HEK293 (cell line): Measurements from ENCODE around the gene FAM89A.
"Not testable (repeated sequence)": the region's sequence is repeated elsewhere in the genome, so short reads cannot be mapped to it uniquely, and the experiment has no call there.

ENCODE experiments used
- CTCF ChIA-PET: fragments of 350-600 bp; formaldehyde crosslinking; extraction: SDS; loops from one replicate; lab custom pipeline; 2021; ENCODE audit warnings: antibody characterized with exemption; lab: Yijun Ruan, JAX
- POLR2A ChIA-PET: fragments of 300-600 bp; formaldehyde crosslinking; extraction: SDS; loops from one replicate; lab custom pipeline; 2020; ENCODE audit warnings: antibody characterized with exemption, inconsistent platforms; lab: Yijun Ruan, JAX
- H3K27ac ChIP-seq: fragments of 200-500 bp; sonication (Bioruptor generic); 2 replicates; pipeline ENCODE4 v1.5.1; 2014; ENCODE audit warnings: low read depth, low read length, control low read depth, inconsistent platforms; ENCODE audit errors: extremely low read depth
- H3K36me3 ChIP-seq, 2 experiments: fragments of 200-500 bp in 1 of 2; sonication (Bioruptor generic) in 1 of 2; 1 replicate in 1 of 2; 2 replicates in 1 of 2; pipeline ENCODE4 v1.5.1; 2014 to 2017; ENCODE audit warnings: inconsistent platforms in 2 of 2, low read length in 2 of 2; ENCODE audit not compliant: control insufficient read depth in 2 of 2, insufficient read depth in 1 of 2
- H3K4me1 ChIP-seq: fragments of 200-500 bp; sonication (Bioruptor generic); 2 replicates; pipeline ENCODE4 v1.5.1; 2014; ENCODE audit warnings: mild to moderate bottlenecking, low read length, inconsistent platforms; ENCODE audit not compliant: control insufficient read depth, insufficient read depth
- H3K4me3 ChIP-seq: 2 replicates; pipeline ENCODE4 v1.5.1; 2011; ENCODE audit warnings: low read depth, mild to moderate bottlenecking, control low read depth, low read length, moderate library complexity
- H3K9me3 ChIP-seq: fragments of 200-500 bp; sonication (Bioruptor generic); 2 replicates; pipeline ENCODE4 v1.5.1; 2014; ENCODE audit warnings: low read depth, low read length, inconsistent platforms; ENCODE audit not compliant: control insufficient read depth, insufficient read depth
- HOXA7 ChIP-seq: sonication (generic); formaldehyde crosslinking; IDR thresholded peaks from 2 replicates; pipeline ENCODE4 v1.8.1; 2022; ENCODE audit warnings: missing genetic modification reagents, borderline replicate concordance
- HOXC10 ChIP-seq: sonication (generic); formaldehyde crosslinking; IDR thresholded peaks from 2 replicates; pipeline ENCODE4 v1.8.1; 2023; ENCODE audit warnings: mild to moderate bottlenecking, missing genetic modification reagents
- KLF1 ChIP-seq: fragments of 450-650 bp; formaldehyde crosslinking; IDR thresholded peaks from 2 replicates; pipeline ENCODE4 v1.5.1; 2016; ENCODE audit warnings: missing biosample characterization, missing genetic modification characterization
- OSR2 ChIP-seq: fragments of 450-650 bp; formaldehyde crosslinking; IDR thresholded peaks from 2 replicates; pipeline ENCODE4 v1.5.1; 2016; ENCODE audit warnings: missing biosample characterization, missing genetic modification characterization
- OVOL3 ChIP-seq: fragments of 450-650 bp; formaldehyde crosslinking; IDR thresholded peaks from 2 replicates; pipeline ENCODE4 v1.5.1; 2016; ENCODE audit warnings: missing biosample characterization, missing genetic modification characterization
- SCRT2 ChIP-seq: fragments of 450-650 bp; formaldehyde crosslinking; IDR thresholded peaks from 2 replicates; pipeline ENCODE4 v1.5.1; 2016; ENCODE audit warnings: missing biosample characterization, missing genetic modification characterization
- ZNF133 ChIP-seq: fragments of 450-650 bp; formaldehyde crosslinking; IDR thresholded peaks from 2 replicates; pipeline ENCODE4 v1.5.1; 2016; ENCODE audit warnings: missing biosample characterization, missing genetic modification characterization
- ZNF155 ChIP-seq: fragments of 450-650 bp; formaldehyde crosslinking; IDR thresholded peaks from 2 replicates; pipeline ENCODE4 v1.5.1; 2016; ENCODE audit warnings: missing biosample characterization, missing genetic modification characterization
- ZNF37A ChIP-seq: fragments of 450-650 bp; IDR thresholded peaks from 2 replicates; pipeline ENCODE4 v1.5.1; 2018; ENCODE audit warnings: missing biosample characterization, missing genetic modification characterization
- ZNF394 ChIP-seq: fragments of 450-650 bp; formaldehyde crosslinking; IDR thresholded peaks from 2 replicates; pipeline ENCODE4 v1.5.1; 2016; ENCODE audit warnings: missing biosample characterization, missing genetic modification characterization, mild to moderate bottlenecking, moderate library complexity, borderline replicate concordance
- ZNF473 ChIP-seq: fragments of 450-650 bp; formaldehyde crosslinking; IDR thresholded peaks from 2 replicates; pipeline ENCODE4 v1.5.1; 2017; ENCODE audit warnings: missing biosample characterization, missing genetic modification characterization
- ZNF488 ChIP-seq: fragments of 450-650 bp; formaldehyde crosslinking; IDR thresholded peaks from 2 replicates; pipeline ENCODE4 v1.5.1; 2016; ENCODE audit warnings: missing biosample characterization, missing genetic modification characterization
- ZNF560 ChIP-seq: fragments of 450-650 bp; formaldehyde crosslinking; IDR thresholded peaks from 2 replicates; pipeline ENCODE4 v1.5.1; 2017; ENCODE audit warnings: missing biosample characterization, missing genetic modification characterization, borderline replicate concordance
- ZNF677 ChIP-seq: fragments of 450-650 bp; IDR thresholded peaks from 2 replicates; pipeline ENCODE4 v1.5.0; 2018; ENCODE audit warnings: missing biosample characterization, mild to moderate bottlenecking, missing genetic modification characterization, moderate library complexity
- ZNF768 ChIP-seq: fragments of 450-650 bp; formaldehyde crosslinking; IDR thresholded peaks from 2 replicates; pipeline ENCODE4 v1.5.1; 2018; ENCODE audit warnings: missing biosample characterization, mild to moderate bottlenecking, missing genetic modification characterization
- TF ChIP-seq, protein P1 (sequence below): fragments of 450-650 bp; formaldehyde crosslinking; IDR thresholded peaks from 2 replicates; pipeline ENCODE4 v1.5.1; 2016; ENCODE audit warnings: missing biosample characterization, missing genetic modification characterization
- TF ChIP-seq, protein P2 (sequence below): fragments of 450-650 bp; formaldehyde crosslinking; IDR thresholded peaks from 2 replicates; pipeline ENCODE4 v1.5.1; 2016; ENCODE audit warnings: missing biosample characterization, missing genetic modification characterization, borderline replicate concordance

The FAM89A gene

DNA sequence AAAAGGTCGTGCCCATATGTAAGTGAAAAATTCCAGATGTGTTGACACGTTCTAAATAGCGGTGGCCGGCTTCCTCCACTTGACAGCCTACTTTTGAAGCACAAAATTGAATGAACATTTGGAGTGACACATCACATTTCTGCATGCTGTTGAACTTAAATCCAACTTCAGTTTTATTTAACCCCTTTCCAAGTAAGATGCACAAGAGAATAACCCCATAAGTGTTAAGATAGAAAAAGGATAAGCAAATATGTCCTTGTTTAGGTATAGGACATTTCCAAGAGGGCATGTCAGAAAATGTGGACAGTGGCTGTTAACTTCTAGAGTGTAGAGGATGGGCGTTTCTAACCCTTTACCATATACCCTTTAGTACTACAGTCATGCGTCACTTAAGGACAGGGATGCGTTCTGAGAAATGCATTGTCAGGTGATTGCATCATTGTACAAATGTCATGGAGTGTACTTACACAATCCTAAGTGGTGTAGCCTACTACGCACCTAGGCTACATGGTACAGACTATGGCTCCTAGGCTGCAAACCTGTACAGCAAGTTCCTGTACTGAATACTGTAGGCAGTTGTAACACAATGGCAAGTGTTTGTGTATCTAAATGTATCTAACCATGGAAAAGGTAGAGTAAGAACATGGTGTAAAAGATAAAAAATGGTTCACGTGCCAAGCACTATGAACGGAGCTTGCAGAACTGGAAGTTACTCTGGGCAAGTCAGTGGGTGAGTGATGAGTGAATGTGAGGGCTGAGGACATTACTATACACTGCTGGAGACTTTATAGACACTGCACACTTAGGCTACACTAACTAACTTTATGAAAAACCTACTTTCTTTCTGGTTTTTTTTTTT, 9.3 kb upstream of the FAM89A start:
- ChIA-PET CTCF (interaction anchor here (1.2 kb wide), 1 partner anchor 8 kb away, joined by 6 read pairs; no protein-coding TSS in a partner anchor), POLR2A (no interaction called here)
- Histone ChIP-seq H3K4me1 (peaks cover 6% of the 10 kb centered on the region; the same call in 1 of the 2 replicates), H3K36me3 (no peaks in the 10 kb centered on the region), H3K27ac (no peak overlapping the region), H3K9me3 (no peaks in the 10 kb centered on the region), H3K4me3 (no peak overlapping the region)
- TF ChIP-seq HOXC10 (no peak), OSR2 (tag by site-specific recombination) (no peak), KLF1 (tag by site-specific recombination) (no peak), ZNF488 (tag by site-specific recombination) (no peak), ZNF394 (tag by site-specific recombination) (no peak), ZNF37A (no peak), OVOL3 (tag by site-specific recombination) (no peak), HOXA7 (CRISPR knock-in tag) (no peak), ZNF560 (tag by site-specific recombination) (no peak), ZNF677 (no peak), ZNF768 (tag by site-specific recombination) (no peak), SCRT2 (tag by site-specific recombination) (no peak), ZNF155 (tag by site-specific recombination) (no peak), ZNF473 (tag by site-specific recombination) (no peak)
- TF ChIP-seq, protein P1, sequence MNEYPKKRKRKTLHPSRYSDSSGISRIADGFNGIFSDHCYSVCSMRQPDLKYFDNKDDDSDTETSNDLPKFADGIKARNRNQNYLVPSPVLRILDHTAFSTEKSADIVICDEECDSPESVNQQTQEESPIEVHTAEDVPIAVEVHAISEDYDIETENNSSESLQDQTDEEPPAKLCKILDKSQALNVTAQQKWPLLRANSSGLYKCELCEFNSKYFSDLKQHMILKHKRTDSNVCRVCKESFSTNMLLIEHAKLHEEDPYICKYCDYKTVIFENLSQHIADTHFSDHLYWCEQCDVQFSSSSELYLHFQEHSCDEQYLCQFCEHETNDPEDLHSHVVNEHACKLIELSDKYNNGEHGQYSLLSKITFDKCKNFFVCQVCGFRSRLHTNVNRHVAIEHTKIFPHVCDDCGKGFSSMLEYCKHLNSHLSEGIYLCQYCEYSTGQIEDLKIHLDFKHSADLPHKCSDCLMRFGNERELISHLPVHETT (tag by site-specific recombination), result no peak
- TF ChIP-seq, protein P2, sequence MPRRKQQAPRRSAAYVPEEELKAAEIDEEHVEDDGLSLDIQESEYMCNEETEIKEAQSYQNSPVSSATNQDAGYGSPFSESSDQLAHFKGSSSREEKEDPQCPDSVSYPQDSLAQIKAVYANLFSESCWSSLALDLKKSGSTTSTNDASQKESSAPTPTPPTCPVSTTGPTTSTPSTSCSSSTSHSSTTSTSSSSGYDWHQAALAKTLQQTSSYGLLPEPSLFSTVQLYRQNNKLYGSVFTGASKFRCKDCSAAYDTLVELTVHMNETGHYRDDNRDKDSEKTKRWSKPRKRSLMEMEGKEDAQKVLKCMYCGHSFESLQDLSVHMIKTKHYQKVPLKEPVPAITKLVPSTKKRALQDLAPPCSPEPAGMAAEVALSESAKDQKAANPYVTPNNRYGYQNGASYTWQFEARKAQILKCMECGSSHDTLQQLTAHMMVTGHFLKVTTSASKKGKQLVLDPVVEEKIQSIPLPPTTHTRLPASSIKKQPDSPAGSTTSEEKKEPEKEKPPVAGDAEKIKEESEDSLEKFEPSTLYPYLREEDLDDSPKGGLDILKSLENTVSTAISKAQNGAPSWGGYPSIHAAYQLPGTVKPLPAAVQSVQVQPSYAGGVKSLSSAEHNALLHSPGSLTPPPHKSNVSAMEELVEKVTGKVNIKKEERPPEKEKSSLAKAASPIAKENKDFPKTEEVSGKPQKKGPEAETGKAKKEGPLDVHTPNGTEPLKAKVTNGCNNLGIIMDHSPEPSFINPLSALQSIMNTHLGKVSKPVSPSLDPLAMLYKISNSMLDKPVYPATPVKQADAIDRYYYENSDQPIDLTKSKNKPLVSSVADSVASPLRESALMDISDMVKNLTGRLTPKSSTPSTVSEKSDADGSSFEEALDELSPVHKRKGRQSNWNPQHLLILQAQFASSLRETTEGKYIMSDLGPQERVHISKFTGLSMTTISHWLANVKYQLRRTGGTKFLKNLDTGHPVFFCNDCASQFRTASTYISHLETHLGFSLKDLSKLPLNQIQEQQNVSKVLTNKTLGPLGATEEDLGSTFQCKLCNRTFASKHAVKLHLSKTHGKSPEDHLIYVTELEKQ, result no peak

DNA sequence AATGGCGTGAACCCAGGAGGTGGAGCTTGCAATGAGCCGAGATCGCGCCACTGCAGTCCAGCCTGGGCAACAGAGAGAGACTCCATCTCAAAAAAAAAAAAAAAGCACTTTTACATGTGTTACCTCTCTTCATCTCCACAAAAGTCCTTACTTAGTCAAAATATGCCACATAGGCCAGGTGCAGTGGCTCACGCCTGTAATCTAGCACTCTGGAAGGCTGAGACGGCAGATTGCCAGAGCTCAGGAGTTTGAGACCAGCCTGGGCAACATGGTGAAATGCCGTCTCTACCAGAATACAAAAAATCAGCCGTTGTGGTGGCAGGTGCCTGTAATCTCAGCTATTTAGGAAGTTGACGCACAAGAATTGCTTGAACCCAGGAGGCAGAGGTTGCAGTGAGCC, 8.4 kb upstream of the FAM89A start:
- H3K4me3 ChIP-seq, H3K9me3 ChIP-seq, H3K4me1 ChIP-seq, H3K27ac ChIP-seq, CTCF ChIA-PET, H3K36me3 ChIP-seq, POLR2A ChIA-PET: not testable (repeated sequence)
- TF ChIP-seq ZNF133 (tag by site-specific recombination), result 0 out of 2 replicates have a peak, but pooled peaks have one; percentile 34
